T-helper 1 cell treated with Interleukin-12 subunit alpha and Interleukin-12 subunit beta and Interleukin-4 antibody, amounts not matched to agents 30 μg/mL and 1 μg/mL, for 36 hours (primary cell): Measurements from ENCODE around the gene LRRC15.

Experiments used
- H3K27ac Mint-ChIP-seq: one replicate; pipeline ENCODE4 v1.8.0; 2021; ENCODE audit warnings: mild to moderate bottlenecking, mixed read lengths
- H3K27me3 Mint-ChIP-seq: one replicate; pipeline ENCODE4 v1.8.0; 2021; ENCODE audit warnings: low read depth, mixed read lengths
- H3K36me3 Mint-ChIP-seq: one replicate; pipeline ENCODE4 v1.8.0; 2021; ENCODE audit warnings: low read depth, mixed read lengths
- H3K4me1 Mint-ChIP-seq: one replicate; pipeline ENCODE4 v1.8.0; 2021; ENCODE audit warnings: low read depth, mixed read lengths
- H3K4me3 Mint-ChIP-seq: one replicate; pipeline ENCODE4 v1.8.0; 2021; ENCODE audit warnings: mild to moderate bottlenecking, moderate library complexity, mixed read lengths
- H3K9me3 Mint-ChIP-seq: one replicate; pipeline ENCODE4 v1.8.0; 2021; ENCODE audit warnings: mixed read lengths

Gene LRRC15

DNA sequence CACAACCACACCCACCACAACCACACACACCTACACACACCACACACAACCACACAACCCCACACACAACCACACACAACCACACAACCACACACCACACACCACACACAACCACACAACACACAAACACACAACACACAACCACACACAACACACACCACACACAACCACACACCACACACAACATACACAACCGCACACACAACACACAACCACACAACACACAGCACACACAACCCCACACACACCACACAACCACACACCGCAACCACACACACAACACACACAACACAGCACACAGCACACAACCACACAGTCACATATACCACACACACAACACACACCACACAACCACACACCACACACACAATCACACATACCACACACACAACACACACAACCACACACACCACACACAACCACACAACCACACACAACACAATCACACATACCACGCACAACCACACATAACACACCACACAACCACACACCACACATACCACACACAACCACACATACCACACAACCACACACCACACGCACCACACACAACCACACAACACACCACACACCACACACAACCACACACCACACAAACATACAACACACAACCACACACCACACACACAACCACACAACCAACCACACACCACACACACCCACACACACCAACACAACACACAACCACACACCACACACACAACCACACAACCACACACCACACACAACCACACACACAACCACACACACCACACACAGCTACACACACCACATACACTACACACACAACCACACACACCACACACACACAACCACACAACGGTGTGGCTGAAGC, 42.1 kb downstream of the LRRC15 start:
- peaks cover 27% of the 10 kb centered on the region for H3K27me3 Mint-ChIP-seq

DNA sequence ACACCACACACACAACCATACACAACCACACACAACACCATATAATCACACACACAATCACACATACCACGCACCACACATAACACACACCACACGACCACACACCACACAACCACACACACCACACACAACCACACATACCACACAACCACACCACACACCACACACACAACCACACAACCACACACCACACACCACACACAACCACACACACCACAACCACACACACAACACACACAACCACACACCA, 42.6 kb downstream of the LRRC15 start:
- H3K27ac Mint-ChIP-seq, result no peak overlapping the region
- no peak overlapping the region for H3K4me3 Mint-ChIP-seq
- no peaks in the 10 kb centered on the region for H3K36me3 Mint-ChIP-seq
- peaks cover 30% of the 10 kb centered on the region for H3K27me3 Mint-ChIP-seq
- H3K4me1 Mint-ChIP-seq, result peaks cover 6% of the 10 kb centered on the region
- H3K9me3 Mint-ChIP-seq, result no peaks in the 10 kb centered on the region

More for the DNA sequence above, 42.1 kb downstream of the LRRC15 start:
- Mint-ChIP-seq H3K4me1 (peaks cover 5% of the 10 kb centered on the region), H3K27ac (no peak overlapping the region), H3K4me3 (no peak overlapping the region), H3K9me3 (no peaks in the 10 kb centered on the region), H3K36me3 (no peaks in the 10 kb centered on the region)

GRCh38 chr3:194326192-194326967, 43.2 kb downstream of the LRRC15 start:
- Mint-ChIP-seq H3K36me3 (no peaks in the 10 kb centered on the region), H3K4me1 (peaks cover 6% of the 10 kb centered on the region), H3K27me3 (peaks cover 25% of the 10 kb centered on the region), H3K9me3 (no peaks in the 10 kb centered on the region), H3K4me3 (no peak overlapping the region), H3K27ac (no peak overlapping the region)

- Mint-ChIP-seq H3K27ac (no peak overlapping the region), H3K9me3 (no peaks in the 10 kb centered on the region), H3K4me3 (no peak overlapping the region), H3K4me1 (peaks cover 6% of the 10 kb centered on the region), H3K36me3 (no peaks in the 10 kb centered on the region), H3K27me3 (peaks cover 25% of the 10 kb centered on the region)
These were observed 44.0 kb downstream of the LRRC15 start for GRCh38 chr3:194325424-194326153.

GRCh38 chr3:194324823-194325327, 44.7 kb downstream of the LRRC15 start:
- Mint-ChIP-seq H3K27ac (no peak overlapping the region), H3K4me3 (no peak overlapping the region), H3K27me3 (peaks cover 27% of the 10 kb centered on the region), H3K4me1 (peaks cover 7% of the 10 kb centered on the region), H3K9me3 (peaks cover 5% of the 10 kb centered on the region), H3K36me3 (peaks cover under 1% of the 10 kb centered on the region)

DNA sequence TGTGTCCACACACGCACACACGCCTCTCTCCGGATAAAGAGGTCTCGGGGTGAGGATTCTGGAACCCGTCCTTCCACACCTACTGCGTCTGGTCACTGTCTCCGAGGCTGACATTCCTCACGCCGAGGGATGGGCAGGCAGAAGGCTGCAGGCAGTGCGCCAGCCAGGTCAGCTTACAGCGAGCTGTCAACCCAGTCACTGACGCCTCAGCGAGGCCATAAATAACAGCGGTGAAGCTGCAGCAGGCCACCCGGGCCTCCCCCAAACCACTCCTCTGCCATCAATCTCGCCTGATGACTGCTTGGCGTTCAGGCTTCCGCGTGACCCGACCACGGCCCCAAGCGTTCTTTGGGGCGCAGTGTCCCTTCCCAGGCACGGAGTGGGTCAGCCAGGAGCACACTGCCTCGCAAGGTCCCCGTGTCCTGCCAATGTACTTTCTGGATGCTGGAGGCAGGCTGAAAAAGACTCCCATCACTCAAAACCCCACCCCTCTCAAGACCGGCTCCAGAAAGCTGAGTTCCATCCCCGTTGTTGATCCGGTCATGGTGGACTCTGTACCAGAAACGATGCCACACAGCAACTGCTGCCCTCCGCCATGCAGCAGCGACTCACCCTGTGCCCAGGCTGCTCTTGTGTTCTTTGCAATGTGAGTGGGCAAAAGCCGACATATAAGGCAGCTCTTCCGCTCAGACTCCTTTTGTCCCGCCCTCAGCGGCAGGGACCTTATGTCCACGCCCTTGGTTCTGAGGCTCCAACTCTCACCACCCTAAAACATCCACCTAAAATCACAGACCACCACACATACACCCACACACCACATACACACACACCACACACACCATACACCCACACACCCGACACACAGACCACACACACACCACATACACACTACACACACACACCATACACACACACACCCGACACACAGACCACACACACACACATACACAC, 45.5 kb downstream of the LRRC15 start:
- Mint-ChIP-seq H3K27ac (no peak overlapping the region), H3K4me3 (no peak overlapping the region), H3K27me3 (peaks cover 32% of the 10 kb centered on the region), H3K4me1 (peaks cover 9% of the 10 kb centered on the region), H3K9me3 (peaks cover 13% of the 10 kb centered on the region), H3K36me3 (peaks cover 9% of the 10 kb centered on the region)

GRCh38 chr3:194322678-194323211, 46.8 kb downstream of the LRRC15 start:
- Mint-ChIP-seq H3K27ac (no peak overlapping the region), H3K4me3 (peak overlapping the region; percentile 52)

GRCh38 chr3:194321693-194322640, 47.6 kb downstream of the LRRC15 start:
- Mint-ChIP-seq H3K9me3 (peaks cover 26% of the 10 kb centered on the region), H3K36me3 (peaks cover 20% of the 10 kb centered on the region), H3K27ac (no peak overlapping the region), H3K4me1 (peaks cover 9% of the 10 kb centered on the region), H3K4me3 (peak overlapping the region; percentile 52), H3K27me3 (peaks cover 26% of the 10 kb centered on the region)

More at GRCh38 chr3:194322678-194323211, 46.8 kb downstream of the LRRC15 start:
- H3K4me1 Mint-ChIP-seq, result peaks cover 9% of the 10 kb centered on the region
- peaks cover 22% of the 10 kb centered on the region for H3K9me3 Mint-ChIP-seq
- H3K36me3 Mint-ChIP-seq, result peaks cover 15% of the 10 kb centered on the region
- H3K27me3 Mint-ChIP-seq, result peaks cover 26% of the 10 kb centered on the region

DNA sequence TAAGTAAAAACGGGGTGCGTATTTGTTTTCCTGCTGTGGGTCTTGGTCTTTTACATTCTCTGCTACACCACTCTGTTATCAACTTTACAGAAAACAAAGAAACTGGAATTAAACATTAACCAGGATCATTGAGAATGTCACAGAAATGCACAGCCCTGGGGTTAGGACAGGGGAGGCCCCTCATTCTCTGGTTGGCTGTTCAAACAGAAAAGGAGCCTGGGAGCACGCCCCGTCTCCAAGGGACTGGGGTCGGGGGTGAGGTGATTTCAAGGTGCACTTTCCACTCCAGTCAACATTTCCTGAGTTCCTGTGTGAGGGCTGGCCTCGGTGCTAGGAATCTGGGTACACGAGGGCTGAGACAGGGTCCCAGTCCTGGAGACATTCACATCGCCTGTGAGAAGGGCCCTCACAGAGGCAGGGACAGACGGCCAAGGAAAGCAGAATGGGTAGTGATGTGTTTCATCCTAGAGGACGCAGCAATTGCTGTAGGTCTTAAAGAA, 48.7 kb downstream of the LRRC15 start:
- H3K27ac Mint-ChIP-seq, result no peak overlapping the region
- H3K36me3 Mint-ChIP-seq, result peaks cover 20% of the 10 kb centered on the region
- H3K27me3 Mint-ChIP-seq, result peaks cover 30% of the 10 kb centered on the region
- H3K4me1 Mint-ChIP-seq, result peaks cover 18% of the 10 kb centered on the region
- H3K9me3 Mint-ChIP-seq, result peaks cover 26% of the 10 kb centered on the region
- no peak overlapping the region for H3K4me3 Mint-ChIP-seq

DNA sequence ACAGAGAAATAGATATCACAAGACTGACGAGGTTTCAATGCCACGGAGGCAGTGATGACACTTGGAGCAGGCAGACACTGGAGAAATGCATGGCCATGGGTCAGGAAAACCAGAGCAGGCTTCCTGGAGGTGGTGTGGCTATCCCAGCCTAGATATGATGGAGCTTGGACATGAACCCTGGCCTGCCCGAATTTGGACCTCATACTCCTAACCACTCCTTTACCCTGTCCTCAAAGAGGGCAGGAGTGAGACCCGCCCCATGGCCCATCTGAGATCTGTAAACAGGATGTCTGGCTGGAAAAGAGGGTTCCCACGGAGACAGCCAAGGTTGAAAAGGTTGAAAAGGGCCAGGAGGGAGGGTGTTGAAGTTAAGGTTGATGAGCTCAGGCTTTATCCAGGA, 49.4 kb downstream of the LRRC15 start:
- Mint-ChIP-seq H3K9me3 (peaks cover 26% of the 10 kb centered on the region), H3K27me3 (peaks cover 30% of the 10 kb centered on the region), H3K4me3 (no peak overlapping the region), H3K4me1 (peaks cover 23% of the 10 kb centered on the region), H3K27ac (no peak overlapping the region), H3K36me3 (peaks cover 20% of the 10 kb centered on the region)

GRCh38 chr3:194318511-194319161, 50.9 kb downstream of the LRRC15 start:
- H3K27ac Mint-ChIP-seq, result no peak overlapping the region
- H3K36me3 Mint-ChIP-seq, result peaks cover 20% of the 10 kb centered on the region
- peaks cover 30% of the 10 kb centered on the region for H3K27me3 Mint-ChIP-seq

GRCh38 chr3:194316918-194317317, 52.6 kb downstream of the LRRC15 start:
- H3K9me3 Mint-ChIP-seq, result peaks cover 26% of the 10 kb centered on the region
- peak overlapping the region; percentile 37 for H3K4me3 Mint-ChIP-seq
- peaks cover 39% of the 10 kb centered on the region for H3K4me1 Mint-ChIP-seq
- peaks cover 20% of the 10 kb centered on the region for H3K36me3 Mint-ChIP-seq
- no peak overlapping the region for H3K27ac Mint-ChIP-seq
- H3K27me3 Mint-ChIP-seq, result peaks cover 14% of the 10 kb centered on the region

More at GRCh38 chr3:194318511-194319161, 50.9 kb downstream of the LRRC15 start:
- H3K4me1 Mint-ChIP-seq, result peaks cover 27% of the 10 kb centered on the region
- H3K4me3 Mint-ChIP-seq, result no peak overlapping the region
- H3K9me3 Mint-ChIP-seq, result peaks cover 26% of the 10 kb centered on the region
